HG02938 (cell line): ENCODE results near the gene TNIK.
"Not testable (repeated sequence)": the region's sequence is repeated elsewhere in the genome, so short reads cannot be mapped to it uniquely, and the experiment has no call there.

Source experiments
- ATAC-seq: cut with Tn5 transposase; IDR thresholded peaks from one replicate; pipeline ENCODE4 v1.9.1; 2021; ENCODE audit warnings: mild to moderate bottlenecking, moderate library complexity; ENCODE audit not compliant: unreplicated experiment

Gene TNIK

GRCh38 chr3:171469376-171469775 lies 9.2 kb upstream of the TNIK start:
- ATAC-seq = no peak

GRCh38 chr3:171468296-171468906 lies 8.2 kb upstream of the TNIK start:
- ATAC-seq = no peak

- no peak for ATAC-seq
These were observed 5.6 kb upstream of the TNIK start for GRCh38 chr3:171465763-171466162.

GRCh38 chr3:171464462-171464861 lies 4.3 kb upstream of the TNIK start:
- no peak for ATAC-seq

GRCh38 chr3:171462224-171462623 lies 2.0 kb upstream of the TNIK start:
- no peak for ATAC-seq

GRCh38 chr3:171461525-171461917 lies 1.3 kb upstream of the TNIK start:
- no peak for ATAC-seq

GRCh38 chr3:171460725-171461524 lies 720 bp upstream of the TNIK start:
- peak; percentile 32 for ATAC-seq

- ATAC-seq = no peak
These were observed 866 bp downstream of the TNIK start for GRCh38 chr3:171459137-171459941.

- ATAC-seq = no peak
These were observed 1.4 kb downstream of the TNIK start for GRCh38 chr3:171458864-171459136.

- ATAC-seq = no peak
These were observed 1.9 kb downstream of the TNIK start for GRCh38 chr3:171458071-171458863.

GRCh38 chr3:171457607-171458061 lies 2.6 kb downstream of the TNIK start:
- ATAC-seq = no peak

GRCh38 chr3:171456765-171457606 lies 3.2 kb downstream of the TNIK start:
- no peak for ATAC-seq

GRCh38 chr3:171455603-171456550 lies 4.3 kb downstream of the TNIK start:
- ATAC-seq = no peak

- ATAC-seq = no peak
These were observed 6.2 kb downstream of the TNIK start for GRCh38 chr3:171454041-171454440.

- ATAC-seq = no peak
These were observed 6.9 kb downstream of the TNIK start for GRCh38 chr3:171453180-171453886.

- no peak for ATAC-seq
These were observed 7.9 kb downstream of the TNIK start for GRCh38 chr3:171452328-171452727.

GRCh38 chr3:171451915-171452314 lies 8.3 kb downstream of the TNIK start:
- no peak for ATAC-seq

GRCh38 chr3:171447579-171447891 lies 12.7 kb downstream of the TNIK start:
- ATAC-seq = not testable (repeated sequence)
